Measurements from ENCODE around the gene SBF1.

DNA sequence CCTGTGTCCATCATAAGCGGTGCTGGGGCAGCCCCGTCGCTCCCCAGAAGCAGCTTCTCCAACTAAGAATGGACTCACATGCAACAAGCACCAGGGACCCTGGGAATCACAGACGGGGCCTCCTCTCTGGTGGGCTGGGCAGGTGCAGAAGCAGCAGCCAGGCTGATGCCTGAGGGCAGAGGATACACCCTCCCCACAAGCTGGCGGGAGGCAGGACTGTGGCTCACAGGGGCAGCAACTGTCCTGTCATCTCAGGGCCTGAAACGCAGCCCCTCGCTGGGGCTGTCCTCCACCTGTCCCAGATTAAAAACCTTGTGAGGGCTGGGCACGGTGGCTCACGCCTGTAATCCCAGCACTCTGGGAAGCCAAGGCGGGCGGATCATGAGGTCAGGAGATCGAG is 3.1 kb upstream of the SBF1 start:
- TF ChIP-seq, protein P1, sequence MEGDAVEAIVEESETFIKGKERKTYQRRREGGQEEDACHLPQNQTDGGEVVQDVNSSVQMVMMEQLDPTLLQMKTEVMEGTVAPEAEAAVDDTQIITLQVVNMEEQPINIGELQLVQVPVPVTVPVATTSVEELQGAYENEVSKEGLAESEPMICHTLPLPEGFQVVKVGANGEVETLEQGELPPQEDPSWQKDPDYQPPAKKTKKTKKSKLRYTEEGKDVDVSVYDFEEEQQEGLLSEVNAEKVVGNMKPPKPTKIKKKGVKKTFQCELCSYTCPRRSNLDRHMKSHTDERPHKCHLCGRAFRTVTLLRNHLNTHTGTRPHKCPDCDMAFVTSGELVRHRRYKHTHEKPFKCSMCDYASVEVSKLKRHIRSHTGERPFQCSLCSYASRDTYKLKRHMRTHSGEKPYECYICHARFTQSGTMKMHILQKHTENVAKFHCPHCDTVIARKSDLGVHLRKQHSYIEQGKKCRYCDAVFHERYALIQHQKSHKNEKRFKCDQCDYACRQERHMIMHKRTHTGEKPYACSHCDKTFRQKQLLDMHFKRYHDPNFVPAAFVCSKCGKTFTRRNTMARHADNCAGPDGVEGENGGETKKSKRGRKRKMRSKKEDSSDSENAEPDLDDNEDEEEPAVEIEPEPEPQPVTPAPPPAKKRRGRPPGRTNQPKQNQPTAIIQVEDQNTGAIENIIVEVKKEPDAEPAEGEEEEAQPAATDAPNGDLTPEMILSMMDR (IDR thresholded peaks at IDR 0.05; ENCODE audit: low read length), result no peak
- TF ChIP-seq EZH2 (IDR thresholded peaks at IDR 0.05; ENCODE audit: borderline replicate concordance, low read length), result no peak
